HG03097 (cell line): ENCODE results near the gene ZSCAN25.
"Not testable (repeated sequence)": the region's sequence is repeated elsewhere in the genome, so short reads cannot be mapped to it uniquely, and the experiment has no call there.

ENCODE experiments used
- ATAC-seq: cut with Tn5 transposase; IDR thresholded peaks from one replicate; pipeline ENCODE4 v1.9.1; 2021; ENCODE audit not compliant: unreplicated experiment, low FRiP score

The ZSCAN25 gene

GRCh38 chr7:99615989-99616358, 772 bp upstream of the ZSCAN25 start:
- no peak for ATAC-seq

- ATAC-seq = no peak
Measured at GRCh38 chr7:99617192-99617781, 541 bp downstream of the ZSCAN25 start.

GRCh38 chr7:99618726-99619125, 2.0 kb downstream of the ZSCAN25 start:
- no peak for ATAC-seq

- no peak for ATAC-seq
Measured at GRCh38 chr7:99619571-99620130, 2.9 kb downstream of the ZSCAN25 start.

- ATAC-seq = no peak
Measured at GRCh38 chr7:99621271-99621670, 4.5 kb downstream of the ZSCAN25 start.

GRCh38 chr7:99622596-99622995, 5.8 kb downstream of the ZSCAN25 start:
- ATAC-seq = no peak

- ATAC-seq = no peak
Measured at GRCh38 chr7:99623091-99623693, 6.4 kb downstream of the ZSCAN25 start.

- ATAC-seq = no peak
Measured at GRCh38 chr7:99623702-99624447, 7.1 kb downstream of the ZSCAN25 start.

- no peak for ATAC-seq
Measured at GRCh38 chr7:99624484-99624883, 7.7 kb downstream of the ZSCAN25 start.

GRCh38 chr7:99625321-99625720, 8.6 kb downstream of the ZSCAN25 start:
- no peak for ATAC-seq

- ATAC-seq = no peak
Measured at GRCh38 chr7:99625961-99626360, 9.2 kb downstream of the ZSCAN25 start.

GRCh38 chr7:99626661-99627060, 9.9 kb downstream of the ZSCAN25 start:
- ATAC-seq = no peak

- no peak for ATAC-seq
Measured at GRCh38 chr7:99627513-99627912, 10.8 kb downstream of the ZSCAN25 start.

GRCh38 chr7:99628471-99629465, 12.0 kb downstream of the ZSCAN25 start:
- ATAC-seq = no peak

GRCh38 chr7:99629643-99630042, 12.9 kb downstream of the ZSCAN25 start:
- no peak for ATAC-seq

GRCh38 chr7:99631295-99632109, 14.8 kb downstream of the ZSCAN25 start:
- ATAC-seq = no peak

GRCh38 chr7:99637414-99637813, 20.7 kb downstream of the ZSCAN25 start:
- ATAC-seq = not testable (repeated sequence)

GRCh38 chr7:99638731-99639130, 22.0 kb downstream of the ZSCAN25 start:
- ATAC-seq = no peak

- no peak for ATAC-seq
Measured at GRCh38 chr7:99639267-99639666, 22.5 kb downstream of the ZSCAN25 start.

GRCh38 chr7:99642027-99642426, 25.3 kb downstream of the ZSCAN25 start:
- ATAC-seq = no peak
